T-helper 17 cell (primary cell): ENCODE measurements around the gene TTC39A. TPM values are rescaled to one million over a fixed set of nuclear protein-coding genes. Genes with fewer than 3 reads are reported as not detected.
A peak's percentile ranks its signal among the peaks of the same experiment; 100 is the strongest.

Experiments used
- ATAC-seq: fragments of 150-1000 bp; cut with Tn5 transposase; 2 replicates; pipeline ENCODE4 v1.10.0; 2021; ENCODE audit warnings: mild to moderate bottlenecking, moderate library complexity
- DNase-seq, 3 donors: peaks; one replicate each; pipeline versions ENCODE4 v3.0.0 to v3.0.0-alpha.2; 2020 to 2021
- H3K9me3 ChIP-seq: one replicate; pipeline ENCODE4 v1.7.0; 2013; ENCODE audit warnings: low read length, mild to moderate bottlenecking; ENCODE audit not compliant: control insufficient read depth, poor library complexity, severe bottlenecking
- H3K27ac Mint-ChIP-seq: one replicate; pipeline ENCODE4 v1.8.0; 2022; ENCODE audit warnings: mild to moderate bottlenecking, moderate library complexity, mixed read lengths
- H3K27me3 Mint-ChIP-seq: one replicate; pipeline ENCODE4 v1.8.0; 2022; ENCODE audit warnings: mixed read lengths
- H3K36me3 Mint-ChIP-seq: one replicate; pipeline ENCODE4 v1.8.0; 2022; ENCODE audit warnings: low read depth, mixed read lengths
- H3K4me1 Mint-ChIP-seq: one replicate; pipeline ENCODE4 v1.8.0; 2022; ENCODE audit warnings: mild to moderate bottlenecking, mixed read lengths
- H3K4me3 Mint-ChIP-seq: one replicate; pipeline ENCODE4 v1.8.0; 2022; ENCODE audit warnings: mild to moderate bottlenecking, moderate library complexity, mixed read lengths
- total RNA-seq, 4 donors: library from RNA in 2 of 4; stranded (reverse) in 2 of 4; gene quantifications; one replicate each; pipeline ENCODE4 v1.2.3 and lab custom pipeline; 2022 to 2026

The TTC39A gene
- not detected for total RNA-seq
- 0 to 0.23 reads per million in 2 donors for total RNA-seq (lab: John Stamatoyannopoulos, UW)

GRCh38 chr1:51330331-51331201, at the start of gene TTC39A:
Gene TTC39A, minus strand, starts transcription at chr1:51330562. Its CDS starts 85 bp downstream, at chr1:51330477.
- H3K27ac Mint-ChIP-seq = peak within 1 kb of the TSS; percentile 16
- ATAC-seq = peak; percentile 23
- peaks cover 47% of the 10 kb centered on the region for H3K27me3 Mint-ChIP-seq

GRCh38 chr1:51378871-51379270, 48.5 kb upstream of the TTC39A start:
- no peak overlapping the region for H3K4me3 Mint-ChIP-seq
- H3K9me3 ChIP-seq = no peaks in the 10 kb centered on the region
- ATAC-seq (no peak), DNase-seq (no peak)
- peaks cover 4% of the 10 kb centered on the region for H3K4me1 Mint-ChIP-seq
- peaks cover 14% of the 10 kb centered on the region for H3K36me3 Mint-ChIP-seq
- H3K27ac Mint-ChIP-seq = no peak overlapping the region
- H3K27me3 Mint-ChIP-seq = no peaks in the 10 kb centered on the region

More at GRCh38 chr1:51330331-51331201, at the start of gene TTC39A:
- no peak for DNase-seq
- Mint-ChIP-seq H3K36me3 (peaks cover 11% of the 10 kb centered on the region), H3K4me1 (peaks cover 4% of the 10 kb centered on the region), H3K4me3 (peak within 1 kb of the TSS; percentile 90)
- H3K9me3 ChIP-seq = no peaks in the 10 kb centered on the region

GRCh38 chr1:51373898-51374297, 43.5 kb upstream of the TTC39A start:
- Mint-ChIP-seq H3K27me3 (no peaks in the 10 kb centered on the region), H3K36me3 (peaks cover 5% of the 10 kb centered on the region), H3K4me1 (no peaks in the 10 kb centered on the region), H3K4me3 (no peak overlapping the region), H3K27ac (no peak overlapping the region)
- ATAC-seq (no peak), DNase-seq (no peak)
- H3K9me3 ChIP-seq = no peaks in the 10 kb centered on the region

- no peak for ATAC-seq
- Mint-ChIP-seq H3K4me3 (no peak overlapping the region), H3K36me3 (peaks cover 7% of the 10 kb centered on the region)
Measured at GRCh38 chr1:51372561-51372960, 42.2 kb upstream of the TTC39A start.

GRCh38 chr1:51369171-51369570, 38.8 kb upstream of the TTC39A start:
- H3K9me3 ChIP-seq = no peaks in the 10 kb centered on the region
- no peak overlapping the region for H3K27ac Mint-ChIP-seq
- H3K27me3 Mint-ChIP-seq = no peaks in the 10 kb centered on the region
- ATAC-seq = no peak
- H3K36me3 Mint-ChIP-seq = peaks cover 4% of the 10 kb centered on the region
- DNase-seq = no peak
- H3K4me3 Mint-ChIP-seq = no peak overlapping the region
- H3K4me1 Mint-ChIP-seq = peaks cover 4% of the 10 kb centered on the region

More at GRCh38 chr1:51372561-51372960, 42.2 kb upstream of the TTC39A start:
- no peak for DNase-seq
- Mint-ChIP-seq H3K27me3 (no peaks in the 10 kb centered on the region), H3K27ac (peak overlapping the region; percentile 41), H3K4me1 (peaks cover 1% of the 10 kb centered on the region)
- H3K9me3 ChIP-seq = no peaks in the 10 kb centered on the region

GRCh38 chr1:51365774-51366173, 35.4 kb upstream of the TTC39A start:
- Mint-ChIP-seq H3K27me3 (no peaks in the 10 kb centered on the region), H3K27ac (no peak overlapping the region), H3K4me3 (no peak overlapping the region), H3K4me1 (peaks cover 4% of the 10 kb centered on the region), H3K36me3 (peaks cover 4% of the 10 kb centered on the region)
- no peaks in the 10 kb centered on the region for H3K9me3 ChIP-seq
- ATAC-seq (no peak), DNase-seq (no peak)

- Mint-ChIP-seq H3K4me3 (no peak overlapping the region), H3K36me3 (peaks cover 3% of the 10 kb centered on the region), H3K27ac (no peak overlapping the region), H3K4me1 (peaks cover 2% of the 10 kb centered on the region), H3K27me3 (no peaks in the 10 kb centered on the region)
- H3K9me3 ChIP-seq = no peaks in the 10 kb centered on the region
- DNase-seq (no peak), ATAC-seq (no peak)
Measured at GRCh38 chr1:51359879-51360278, 29.5 kb upstream of the TTC39A start.

GRCh38 chr1:51355382-51355781, 25.0 kb upstream of the TTC39A start:
- ATAC-seq (no peak), DNase-seq (no peak)
- H3K9me3 ChIP-seq = no peaks in the 10 kb centered on the region
- Mint-ChIP-seq H3K27ac (no peak overlapping the region), H3K27me3 (no peaks in the 10 kb centered on the region), H3K4me1 (peaks cover 2% of the 10 kb centered on the region), H3K4me3 (no peak overlapping the region), H3K36me3 (peaks cover 2% of the 10 kb centered on the region)

GRCh38 chr1:51354416-51354815, 24.1 kb upstream of the TTC39A start:
- no peak overlapping the region for H3K27ac Mint-ChIP-seq

GRCh38 chr1:51351907-51352306, 21.5 kb upstream of the TTC39A start:
- peaks cover 5% of the 10 kb centered on the region for H3K4me1 Mint-ChIP-seq
- H3K4me3 Mint-ChIP-seq = no peak overlapping the region
- H3K27ac Mint-ChIP-seq = no peak overlapping the region
- H3K36me3 Mint-ChIP-seq = peaks cover 2% of the 10 kb centered on the region
- no peaks in the 10 kb centered on the region for H3K9me3 ChIP-seq
- ATAC-seq (no peak), DNase-seq (no peak)
- H3K27me3 Mint-ChIP-seq = peaks cover 5% of the 10 kb centered on the region

More at GRCh38 chr1:51354416-51354815, 24.1 kb upstream of the TTC39A start:
- no peaks in the 10 kb centered on the region for H3K9me3 ChIP-seq
- no peak for ATAC-seq
- Mint-ChIP-seq H3K36me3 (peaks cover 2% of the 10 kb centered on the region), H3K27me3 (no peaks in the 10 kb centered on the region), H3K4me3 (no peak overlapping the region), H3K4me1 (peaks cover 2% of the 10 kb centered on the region)
- no peak for DNase-seq

- Mint-ChIP-seq H3K4me1 (peaks cover 7% of the 10 kb centered on the region), H3K36me3 (no peaks in the 10 kb centered on the region), H3K27ac (no peak overlapping the region), H3K27me3 (peaks cover 20% of the 10 kb centered on the region), H3K4me3 (no peak overlapping the region)
- H3K9me3 ChIP-seq = no peaks in the 10 kb centered on the region
- no peak for DNase-seq
- ATAC-seq = no peak
Measured at GRCh38 chr1:51349862-51350261, 19.5 kb upstream of the TTC39A start.

GRCh38 chr1:51348147-51348527, 17.8 kb upstream of the TTC39A start:
- H3K9me3 ChIP-seq = no peaks in the 10 kb centered on the region
- peak overlapping the region; percentile 53 for H3K27ac Mint-ChIP-seq
- peaks cover 6% of the 10 kb centered on the region for H3K36me3 Mint-ChIP-seq
- no peak for ATAC-seq
- peaks cover 7% of the 10 kb centered on the region for H3K4me1 Mint-ChIP-seq
- H3K27me3 Mint-ChIP-seq = peaks cover 33% of the 10 kb centered on the region
- no peak for DNase-seq
- no peak overlapping the region for H3K4me3 Mint-ChIP-seq

- Mint-ChIP-seq H3K4me1 (peaks cover 7% of the 10 kb centered on the region), H3K4me3 (peak overlapping the region; percentile 51), H3K36me3 (peaks cover 11% of the 10 kb centered on the region), H3K27me3 (peaks cover 39% of the 10 kb centered on the region), H3K27ac (peak overlapping the region; percentile 53)
- DNase-seq = no peak
- ATAC-seq = no peak
- H3K9me3 ChIP-seq = no peaks in the 10 kb centered on the region
Measured at GRCh38 chr1:51347398-51348146, 17.2 kb upstream of the TTC39A start.
